Measurements from ENCODE around the gene RARB.

The RARB gene

DNA sequence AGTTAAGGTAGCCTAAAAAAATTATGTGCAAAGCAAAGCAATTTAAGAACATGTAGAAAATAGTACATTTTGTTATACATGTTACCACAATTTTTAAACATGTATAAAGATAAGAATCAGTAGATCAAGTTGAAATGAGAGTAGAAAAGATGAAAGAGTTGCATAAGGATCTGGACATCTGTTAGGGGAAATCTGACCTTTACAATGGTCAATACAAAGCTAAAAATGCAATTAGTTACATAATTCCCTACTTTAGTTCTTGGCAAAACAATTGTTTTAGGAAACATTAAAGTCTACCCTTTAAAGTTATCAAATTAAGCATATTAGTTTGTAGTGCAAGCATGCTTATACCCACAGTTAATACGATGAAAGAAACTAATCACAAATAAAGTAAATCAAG, 203.9 kb downstream of the RARB start:
- no peaks in the 10 kb centered on the region for H3K27me3 ChIP-seq (ENCODE audit: insufficient read depth, poor library complexity, severe bottlenecking)
- TF ChIP-seq SPI1 (IDR thresholded peaks at IDR 0.05; ENCODE audit: borderline replicate concordance, low read depth) = no peak
- TF ChIP-seq CTCF (IDR thresholded peaks at IDR 0.05; ENCODE audit: insufficient read depth, low read length) = no peak
- no peak for TF ChIP-seq GABPA (IDR thresholded peaks at IDR 0.05; ENCODE audit: low read depth)
- TF ChIP-seq, protein P1, sequence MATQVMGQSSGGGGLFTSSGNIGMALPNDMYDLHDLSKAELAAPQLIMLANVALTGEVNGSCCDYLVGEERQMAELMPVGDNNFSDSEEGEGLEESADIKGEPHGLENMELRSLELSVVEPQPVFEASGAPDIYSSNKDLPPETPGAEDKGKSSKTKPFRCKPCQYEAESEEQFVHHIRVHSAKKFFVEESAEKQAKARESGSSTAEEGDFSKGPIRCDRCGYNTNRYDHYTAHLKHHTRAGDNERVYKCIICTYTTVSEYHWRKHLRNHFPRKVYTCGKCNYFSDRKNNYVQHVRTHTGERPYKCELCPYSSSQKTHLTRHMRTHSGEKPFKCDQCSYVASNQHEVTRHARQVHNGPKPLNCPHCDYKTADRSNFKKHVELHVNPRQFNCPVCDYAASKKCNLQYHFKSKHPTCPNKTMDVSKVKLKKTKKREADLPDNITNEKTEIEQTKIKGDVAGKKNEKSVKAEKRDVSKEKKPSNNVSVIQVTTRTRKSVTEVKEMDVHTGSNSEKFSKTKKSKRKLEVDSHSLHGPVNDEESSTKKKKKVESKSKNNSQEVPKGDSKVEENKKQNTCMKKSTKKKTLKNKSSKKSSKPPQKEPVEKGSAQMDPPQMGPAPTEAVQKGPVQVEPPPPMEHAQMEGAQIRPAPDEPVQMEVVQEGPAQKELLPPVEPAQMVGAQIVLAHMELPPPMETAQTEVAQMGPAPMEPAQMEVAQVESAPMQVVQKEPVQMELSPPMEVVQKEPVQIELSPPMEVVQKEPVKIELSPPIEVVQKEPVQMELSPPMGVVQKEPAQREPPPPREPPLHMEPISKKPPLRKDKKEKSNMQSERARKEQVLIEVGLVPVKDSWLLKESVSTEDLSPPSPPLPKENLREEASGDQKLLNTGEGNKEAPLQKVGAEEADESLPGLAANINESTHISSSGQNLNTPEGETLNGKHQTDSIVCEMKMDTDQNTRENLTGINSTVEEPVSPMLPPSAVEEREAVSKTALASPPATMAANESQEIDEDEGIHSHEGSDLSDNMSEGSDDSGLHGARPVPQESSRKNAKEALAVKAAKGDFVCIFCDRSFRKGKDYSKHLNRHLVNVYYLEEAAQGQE (IDR thresholded peaks at IDR 0.05; ENCODE audit: insufficient replicate concordance, low read depth) = no peak
- no peak for TF ChIP-seq POLR2AphosphoS5 (IDR thresholded peaks at IDR 0.05; ENCODE audit: low read depth)
- H3K27ac ChIP-seq (replicated peaks) = no peak overlapping the region
- no peak overlapping the region for H3K4me3 ChIP-seq (replicated peaks; ENCODE audit: insufficient read depth, low read length)
- DNase-seq (ENCODE audit: low read depth in 1 of 2, low spot score in 1 of 2) = no peak

- no peak overlapping the region for H3K27ac ChIP-seq (replicated peaks)
- DNase-seq (ENCODE audit: low read depth in 1 of 2, low spot score in 1 of 2) = no peak
- no peaks in the 10 kb centered on the region for H3K27me3 ChIP-seq (ENCODE audit: insufficient read depth, poor library complexity, severe bottlenecking)
- TF ChIP-seq, protein P1 (IDR thresholded peaks at IDR 0.05; ENCODE audit: insufficient replicate concordance, low read depth) = no peak
- TF ChIP-seq POLR2AphosphoS5 (IDR thresholded peaks at IDR 0.05; ENCODE audit: low read depth) = no peak
- TF ChIP-seq SPI1 (IDR thresholded peaks at IDR 0.05; ENCODE audit: borderline replicate concordance, low read depth) = no peak
- no peak for TF ChIP-seq GABPA (IDR thresholded peaks at IDR 0.05; ENCODE audit: low read depth)
- no peak for TF ChIP-seq CTCF (IDR thresholded peaks at IDR 0.05; ENCODE audit: insufficient read depth, low read length)
- no peak overlapping the region for H3K4me3 ChIP-seq (replicated peaks; ENCODE audit: insufficient read depth, low read length)
These were observed 205.9 kb downstream of the RARB start for GRCh38 chr3:25633919-25634318.

GRCh38 chr3:25635038-25635437, 207.0 kb downstream of the RARB start:
- DNase-seq (ENCODE audit: low read depth in 1 of 2, low spot score in 1 of 2) = no peak
- Histone ChIP-seq H3K27ac (replicated peaks) (no peak overlapping the region), H3K27me3 (ENCODE audit: insufficient read depth, poor library complexity, severe bottlenecking) (no peaks in the 10 kb centered on the region), H3K4me3 (replicated peaks; ENCODE audit: insufficient read depth, low read length) (no peak overlapping the region)
- no peak for TF ChIP-seq CTCF (IDR thresholded peaks at IDR 0.05; ENCODE audit: insufficient read depth, low read length)
- TF ChIP-seq SPI1 (IDR thresholded peaks at IDR 0.05; ENCODE audit: borderline replicate concordance, low read depth) = no peak
- TF ChIP-seq POLR2AphosphoS5 (IDR thresholded peaks at IDR 0.05; ENCODE audit: low read depth) = no peak
- TF ChIP-seq GABPA (IDR thresholded peaks at IDR 0.05; ENCODE audit: low read depth) = no peak
- TF ChIP-seq, protein P1 (IDR thresholded peaks at IDR 0.05; ENCODE audit: insufficient replicate concordance, low read depth) = no peak
